HG02973 (cell line): Measurements from ENCODE around the gene KCNN3.

Source experiments
- ATAC-seq: cut with Tn5 transposase; IDR thresholded peaks from one replicate; pipeline ENCODE4 v1.9.1; 2021; ENCODE audit warnings: moderate library complexity; ENCODE audit not compliant: unreplicated experiment

Gene KCNN3

DNA sequence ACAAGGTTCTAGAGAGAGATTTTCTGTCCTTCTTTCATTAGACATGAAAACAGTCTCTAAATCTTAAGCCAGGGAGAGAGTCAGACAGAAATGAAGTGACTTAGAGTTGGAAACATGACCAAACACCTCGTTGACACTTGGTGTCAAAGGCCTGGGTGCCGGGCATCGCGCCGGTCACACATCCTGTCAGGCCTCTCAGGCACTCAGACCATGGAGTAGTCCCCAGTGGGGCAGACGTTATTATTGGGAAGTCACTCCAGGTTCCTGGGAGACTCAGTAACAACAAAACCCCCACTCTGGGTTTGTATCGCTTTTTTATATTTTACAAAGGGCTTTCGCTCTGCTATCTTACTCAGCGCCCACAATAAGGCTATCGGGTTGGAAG lies 25.8 kb downstream of the KCNN3 start:
- ATAC-seq, result no peak

DNA sequence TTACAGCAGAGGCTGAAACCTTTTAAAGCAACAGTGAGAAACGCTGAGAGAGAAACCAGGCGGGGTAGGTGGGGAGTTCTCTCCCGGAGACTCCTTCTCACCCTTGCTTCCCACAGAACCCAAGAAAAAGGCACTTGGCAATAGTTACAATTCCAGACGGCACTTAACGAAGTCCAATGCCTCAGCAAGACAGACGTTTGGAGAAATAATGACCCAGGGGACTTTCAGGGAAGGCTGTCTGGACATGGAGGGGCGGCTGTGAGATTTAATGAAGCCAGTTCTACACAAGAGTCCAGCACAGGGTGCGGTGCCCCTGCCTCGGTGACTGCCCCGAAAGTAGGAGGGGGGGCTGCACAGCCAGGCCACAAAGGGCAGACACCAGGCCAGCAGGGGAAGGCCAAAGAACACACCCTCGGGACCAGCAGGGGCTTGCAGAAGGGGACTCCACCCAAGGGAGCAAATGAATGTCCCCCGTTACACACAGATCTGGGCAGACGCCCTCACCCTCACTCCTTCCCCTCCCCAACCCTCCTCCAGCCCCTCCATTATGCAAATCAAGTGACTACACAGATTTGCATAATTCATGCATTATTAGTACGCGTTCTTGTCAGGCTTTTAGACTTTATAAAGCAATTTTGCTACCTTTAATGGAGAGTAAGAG lies 26.3 kb downstream of the KCNN3 start:
- ATAC-seq, result no peak

DNA sequence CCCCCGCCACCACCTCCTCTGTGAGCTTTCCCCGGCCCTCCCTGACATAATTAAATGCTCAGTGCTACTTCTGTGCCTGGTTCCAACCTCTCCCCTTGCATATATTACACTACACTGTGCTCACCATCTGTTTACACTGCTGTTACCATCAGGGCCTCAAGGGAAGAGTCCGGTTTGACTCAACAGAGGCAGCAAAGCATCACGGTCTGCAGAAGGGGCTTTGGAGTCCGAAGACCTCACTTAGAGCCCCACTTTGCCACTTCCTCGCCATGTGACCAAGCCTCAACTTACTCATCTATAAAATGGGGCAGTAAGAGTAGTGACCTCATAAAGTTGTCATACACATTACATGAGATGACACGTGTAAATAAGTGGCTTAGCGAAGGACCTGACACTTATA lies 27.4 kb downstream of the KCNN3 start:
- ATAC-seq, result no peak

DNA sequence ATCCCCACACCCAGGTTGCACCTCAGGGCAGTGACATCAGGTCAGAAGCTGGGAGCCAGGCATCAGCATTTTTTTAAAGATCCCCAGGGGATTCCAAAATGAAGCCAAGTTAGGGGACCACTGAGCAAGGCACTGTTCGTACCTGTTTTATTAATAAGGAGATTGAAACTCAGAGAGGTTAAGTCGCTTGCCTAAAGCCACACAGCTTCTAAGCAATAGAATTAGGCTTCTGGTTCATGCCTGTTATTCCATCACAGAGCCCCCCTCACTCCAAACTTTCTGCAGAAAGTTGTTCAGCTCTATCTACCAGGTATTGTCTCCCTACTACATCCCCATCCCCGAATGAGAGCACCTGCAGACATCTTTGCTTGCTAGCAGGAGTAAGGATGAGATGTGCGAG lies 28.7 kb downstream of the KCNN3 start:
- no peak for ATAC-seq

DNA sequence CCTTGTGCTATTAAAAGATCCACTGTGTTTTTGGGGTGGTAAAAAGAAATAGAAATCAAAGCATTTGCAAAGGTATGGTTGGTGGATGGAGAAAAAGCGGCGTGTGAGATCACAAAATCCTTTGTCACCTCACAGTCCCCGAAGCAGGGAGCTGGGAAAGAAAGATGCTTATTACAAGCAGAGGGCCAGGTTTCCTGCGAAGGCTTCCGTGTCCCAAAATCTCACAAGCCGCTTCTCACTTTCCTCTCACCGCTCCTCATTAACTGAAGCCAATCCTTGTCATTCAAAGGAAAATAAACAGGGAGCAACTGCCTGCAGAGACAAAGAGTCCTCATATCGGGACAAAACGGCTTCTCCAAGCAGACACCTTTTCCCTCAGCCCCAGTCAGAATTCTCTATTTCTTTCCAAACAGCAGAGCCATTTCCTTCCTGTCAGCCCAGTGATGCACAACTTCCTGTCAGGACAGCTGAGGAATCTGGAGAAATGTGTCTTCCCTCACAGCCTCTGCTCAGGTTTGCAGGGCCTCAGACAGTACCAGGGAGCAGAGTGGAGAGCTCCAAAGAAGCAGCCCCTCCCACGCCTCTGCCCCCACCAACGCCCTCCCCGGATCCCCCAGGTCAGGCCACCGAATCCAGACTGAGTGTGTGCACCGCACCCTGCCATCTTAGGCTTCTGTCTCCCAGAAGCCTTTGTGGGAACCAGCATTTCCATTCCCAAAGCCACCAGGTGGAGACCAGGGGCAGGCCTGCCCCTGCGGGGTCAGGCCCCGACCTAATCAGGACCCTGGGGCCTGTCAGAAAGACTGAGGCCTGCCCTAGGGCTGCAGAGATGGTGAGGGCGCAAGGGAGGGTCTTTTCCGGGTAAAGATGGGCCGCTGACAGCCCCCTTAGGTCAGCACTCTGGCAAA lies 29.6 kb downstream of the KCNN3 start:
- no peak for ATAC-seq

DNA sequence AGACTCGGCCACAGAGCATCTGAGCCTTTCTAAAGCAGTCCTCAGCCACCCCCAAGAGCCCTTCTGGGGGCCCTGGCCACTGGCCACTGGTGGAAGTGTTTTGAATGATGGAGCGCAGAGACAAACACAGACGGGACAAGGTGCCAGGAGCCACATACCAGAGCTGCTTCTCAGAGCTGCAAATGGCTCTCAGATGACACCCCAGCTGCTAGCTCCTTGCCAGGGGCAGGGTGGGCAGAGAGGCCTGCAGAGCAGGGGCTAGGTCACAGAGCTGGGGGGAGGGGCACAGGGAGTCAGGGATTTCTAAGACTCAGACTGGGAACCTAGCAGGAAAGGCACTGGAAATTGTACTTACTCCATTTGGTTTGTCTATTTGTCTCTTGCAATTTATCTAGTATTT lies 30.4 kb downstream of the KCNN3 start:
- no peak for ATAC-seq

DNA sequence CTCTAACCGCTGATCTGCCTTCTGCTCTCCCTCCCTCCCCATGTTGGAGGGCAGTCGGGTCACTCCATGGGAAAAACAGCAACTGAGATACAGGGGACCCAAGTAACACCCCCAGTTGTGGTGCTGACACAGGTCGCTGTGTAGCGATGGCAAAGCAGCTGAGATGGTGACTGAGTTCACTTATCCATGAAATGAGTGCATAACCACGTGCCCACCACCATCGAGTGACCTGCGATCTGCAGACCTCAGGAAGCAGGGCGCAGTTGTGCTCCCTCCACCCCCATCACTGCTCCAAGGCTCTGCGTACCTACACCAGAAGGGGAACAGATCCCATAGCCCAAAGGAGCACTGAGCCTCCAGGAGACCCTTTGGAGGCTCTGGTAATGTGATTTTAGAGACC lies 31.1 kb downstream of the KCNN3 start:
- ATAC-seq, result no peak

DNA sequence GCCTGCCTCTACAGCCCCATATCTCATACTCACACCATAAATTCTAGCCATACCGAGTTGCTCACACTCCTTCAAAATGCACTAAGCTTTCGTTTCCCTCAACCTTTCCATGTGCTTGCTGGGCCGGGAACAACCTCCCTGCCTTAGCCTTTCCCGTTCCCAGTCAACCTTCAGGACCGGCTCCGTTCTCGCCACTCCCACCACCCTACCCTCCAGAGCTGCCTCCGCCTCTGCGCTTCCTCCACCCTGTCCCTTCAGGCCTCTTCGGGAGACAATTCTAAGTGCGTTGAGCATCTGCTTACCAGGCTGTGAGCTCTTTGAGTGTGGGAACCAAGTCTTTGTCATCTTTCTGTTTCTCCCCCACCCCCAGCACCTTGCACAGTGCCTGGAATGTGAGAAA lies 31.6 kb downstream of the KCNN3 start:
- ATAC-seq, result no peak

DNA sequence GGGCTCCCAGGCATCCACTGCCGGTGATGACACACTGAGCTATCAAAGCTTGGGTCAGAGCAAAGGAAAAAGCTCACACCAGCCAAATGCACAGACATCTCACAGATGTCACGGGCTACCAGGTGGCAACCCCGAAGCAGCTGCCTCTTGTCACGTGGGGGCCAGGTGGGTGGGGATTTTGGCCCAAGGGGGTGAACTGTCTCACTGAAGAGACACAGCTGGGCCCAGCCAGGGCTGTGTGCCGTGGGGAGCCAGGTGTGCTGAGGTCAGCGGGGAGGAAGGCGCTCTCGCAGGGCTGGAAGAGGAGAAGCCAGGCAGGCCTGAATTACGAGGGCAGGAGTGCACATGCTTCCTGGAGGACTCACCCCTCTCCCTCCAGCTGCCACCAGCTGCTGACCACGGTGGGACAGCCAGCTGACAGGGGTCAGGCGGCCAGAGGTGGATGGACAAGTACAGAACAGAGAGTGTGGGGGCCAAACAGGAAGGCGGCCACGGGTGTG lies 32.4 kb downstream of the KCNN3 start:
- peak; percentile 50 for ATAC-seq

DNA sequence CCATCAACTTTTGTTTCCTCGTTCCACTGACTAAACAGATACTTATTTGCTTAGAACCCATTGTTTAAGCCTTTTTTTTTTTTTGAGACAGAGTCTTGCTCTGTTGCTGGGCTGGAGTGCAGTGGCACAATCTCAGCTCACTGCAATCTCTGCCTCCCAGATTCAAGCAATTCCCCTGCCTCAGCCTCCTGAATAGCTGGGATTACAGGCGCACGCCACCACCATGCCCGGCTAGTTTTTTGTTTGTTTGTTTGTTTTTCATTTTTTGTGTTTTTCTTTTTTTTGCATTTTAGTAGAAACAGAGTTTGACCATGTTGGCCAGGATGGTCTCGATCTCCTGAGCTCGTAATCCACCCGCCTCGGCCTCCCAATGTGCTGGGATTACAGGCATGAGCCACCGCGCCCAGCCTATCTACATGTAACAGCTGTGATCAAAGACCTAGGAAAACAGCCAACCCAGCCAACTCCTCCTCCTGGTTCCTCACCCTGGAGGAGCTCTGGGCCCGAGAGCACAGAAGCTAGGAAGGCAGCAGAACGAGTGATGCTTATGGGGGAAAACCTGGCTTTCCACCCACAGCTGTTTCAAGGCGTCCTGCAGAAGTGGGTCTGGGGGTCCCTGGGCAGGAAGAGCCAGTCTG lies 32.9 kb downstream of the KCNN3 start:
- no peak for ATAC-seq

DNA sequence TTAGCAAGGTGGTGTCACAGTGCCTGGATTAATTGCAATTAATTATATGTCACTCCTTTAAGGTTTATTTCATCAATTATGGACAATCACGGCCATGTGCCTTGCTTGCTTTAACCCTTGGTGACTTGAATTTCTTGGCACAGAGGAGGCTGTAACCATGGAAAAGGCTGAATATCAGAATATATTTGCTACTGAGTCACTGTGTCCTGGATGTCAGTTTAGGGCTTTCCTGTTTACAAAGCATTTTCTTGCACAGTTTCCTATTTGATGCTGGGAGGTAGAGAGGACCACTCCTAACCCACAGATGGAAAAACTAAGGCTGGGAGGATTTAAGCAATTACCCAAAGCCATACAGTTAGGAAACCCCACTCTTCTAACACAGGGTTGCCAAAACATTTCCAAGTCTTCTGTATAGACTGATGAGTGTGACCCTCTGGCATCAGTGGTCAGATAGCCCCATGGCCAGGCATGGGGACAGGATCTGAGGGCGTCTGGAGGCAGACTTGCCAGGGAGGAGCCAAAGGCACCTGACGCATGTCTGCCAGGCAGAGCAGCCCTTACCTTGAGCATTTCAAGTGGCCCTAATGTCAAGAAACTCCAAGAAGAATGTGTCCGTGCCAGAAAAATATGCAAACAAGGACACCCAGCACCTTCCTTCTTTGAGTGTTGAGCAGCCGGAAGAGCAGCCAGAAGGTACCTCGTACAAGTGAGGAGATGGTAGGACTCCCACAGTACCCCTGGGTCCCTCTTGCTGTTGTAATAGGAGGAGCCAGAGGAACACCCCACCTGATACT lies 34.4 kb downstream of the KCNN3 start:
- no peak for ATAC-seq

DNA sequence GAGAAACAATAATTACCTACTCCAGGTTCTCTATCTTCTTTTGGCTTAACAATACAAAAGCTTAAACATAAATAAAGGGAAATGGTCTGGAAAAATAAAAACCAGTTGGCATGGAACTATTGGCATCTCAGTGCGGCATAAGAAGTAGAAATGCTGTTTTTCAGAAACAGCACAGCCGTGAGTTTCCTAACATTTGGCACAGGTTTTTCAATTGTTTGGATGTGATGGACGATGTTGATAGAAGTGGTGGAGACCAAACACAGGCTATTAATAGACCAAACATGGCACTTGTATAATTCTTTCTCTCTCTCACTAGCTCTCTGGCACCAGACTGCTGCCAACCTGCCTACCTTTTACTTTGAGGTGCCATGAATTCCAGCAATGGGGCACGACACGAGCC lies 36.2 kb downstream of the KCNN3 start:
- ATAC-seq, result no peak

DNA sequence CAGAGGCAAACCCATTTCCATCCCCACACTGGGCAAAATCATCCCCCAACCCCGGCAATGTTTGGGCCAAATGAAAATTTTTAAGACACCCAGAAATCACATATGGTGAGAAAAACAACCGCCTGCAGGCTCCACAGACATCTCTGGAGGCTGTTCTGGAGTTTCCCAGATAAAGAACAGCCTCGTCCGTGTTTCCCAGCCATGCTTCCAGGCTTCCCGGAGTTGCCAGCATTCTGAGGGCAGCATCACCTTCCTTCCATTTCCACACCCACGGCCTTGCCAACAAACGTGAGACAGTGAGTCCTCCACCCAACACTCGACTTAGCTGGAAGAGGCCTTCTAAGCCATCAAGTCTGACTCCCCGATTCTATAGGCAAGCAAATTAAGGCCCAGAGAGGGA lies 36.9 kb downstream of the KCNN3 start:
- ATAC-seq, result no peak

DNA sequence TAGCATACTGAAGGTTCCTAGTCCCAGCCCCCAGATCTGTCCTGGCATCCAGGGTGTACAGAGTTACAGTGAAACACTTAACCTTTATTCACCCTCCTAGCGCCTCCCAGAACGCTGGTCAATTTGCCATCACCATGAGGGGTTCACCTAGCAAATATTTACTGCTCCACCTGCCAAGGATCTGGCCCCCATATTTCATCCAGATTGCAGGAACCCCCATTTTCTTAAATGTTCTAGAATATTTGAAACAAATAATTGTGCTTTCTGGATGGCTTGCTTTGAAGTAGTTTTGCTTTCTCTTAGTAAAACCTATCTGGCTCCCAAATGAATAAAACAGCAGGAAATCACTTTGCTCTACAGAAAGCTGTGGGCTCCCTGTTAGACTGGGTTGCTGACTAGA lies 37.7 kb downstream of the KCNN3 start:
- ATAC-seq, result no peak

DNA sequence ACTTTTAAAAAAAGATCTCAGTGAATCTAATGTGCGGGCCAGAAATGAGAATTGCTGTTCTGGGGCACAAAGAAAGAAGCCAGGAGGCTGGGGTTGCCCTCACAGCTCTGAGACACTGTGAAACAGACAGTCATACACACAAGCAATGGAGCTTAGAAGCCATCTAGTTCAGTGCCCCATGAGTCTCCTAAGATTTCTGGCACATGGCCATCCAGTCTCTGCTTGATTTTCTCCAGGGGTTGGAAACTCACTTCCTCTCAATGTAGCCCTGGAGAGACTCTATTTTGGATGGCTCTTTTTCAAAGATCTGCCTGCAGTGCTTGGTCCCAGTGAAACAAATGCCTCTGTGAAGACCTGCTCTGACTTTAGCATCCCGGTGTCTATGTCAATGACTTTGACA lies 38.6 kb downstream of the KCNN3 start:
- ATAC-seq, result no peak

DNA sequence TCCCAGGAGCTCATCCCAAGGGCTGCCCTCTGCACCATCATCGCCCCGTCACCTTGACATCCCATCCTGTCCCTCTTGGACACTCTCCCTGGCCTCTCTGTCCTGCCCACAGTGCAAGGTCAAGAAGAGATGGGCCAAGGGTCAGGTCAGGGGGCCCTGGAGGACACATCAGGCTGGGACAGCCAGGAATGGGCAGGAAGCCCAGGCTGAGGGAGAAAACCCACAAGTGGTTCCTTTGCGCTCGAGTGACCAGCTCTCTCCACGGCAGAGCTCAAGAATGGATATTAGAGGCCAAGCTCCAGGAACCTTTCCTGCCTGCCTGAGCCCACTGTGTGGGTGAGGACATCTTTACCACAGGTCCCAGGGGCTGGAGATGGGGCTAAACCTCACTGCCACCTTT lies 41.0 kb downstream of the KCNN3 start:
- no peak for ATAC-seq

DNA sequence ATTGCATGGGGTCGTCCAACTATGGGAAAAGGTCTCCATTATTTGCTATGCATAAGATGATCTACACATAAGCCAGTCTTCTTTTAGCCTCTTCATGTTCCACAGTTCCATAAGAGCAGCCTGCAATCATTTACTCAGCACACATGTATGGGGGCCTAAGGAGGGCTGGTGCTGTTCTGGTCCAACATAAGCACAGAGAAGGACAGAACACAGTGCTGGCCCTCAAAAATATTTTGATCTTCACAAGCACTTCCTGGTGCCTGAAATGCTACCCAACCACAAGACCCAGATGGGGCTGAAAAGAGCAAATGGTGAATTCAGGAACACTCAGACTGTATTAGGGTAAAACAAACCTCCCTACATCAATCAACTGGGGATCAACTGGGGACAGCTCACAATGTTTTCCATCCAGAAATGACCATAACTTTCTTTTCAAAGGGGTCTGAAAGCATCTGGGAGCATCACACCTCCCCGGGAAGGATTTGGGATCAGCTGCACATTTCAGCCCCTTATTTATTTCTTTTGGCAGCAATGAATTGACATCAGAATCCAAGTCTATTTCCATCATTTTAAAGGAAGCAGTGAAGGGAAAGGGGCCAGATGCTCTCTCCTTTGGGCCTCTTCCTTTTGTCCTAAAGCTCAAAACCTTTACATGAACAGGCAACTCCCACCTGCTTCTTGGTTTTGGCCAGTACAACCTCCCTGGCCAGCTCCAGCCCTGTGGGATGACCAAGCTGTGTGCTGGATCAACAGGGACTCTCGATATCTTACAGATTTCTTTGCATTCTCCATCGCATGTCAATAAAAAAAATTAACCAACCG lies 45.7 kb downstream of the KCNN3 start:
- ATAC-seq, result no peak

DNA sequence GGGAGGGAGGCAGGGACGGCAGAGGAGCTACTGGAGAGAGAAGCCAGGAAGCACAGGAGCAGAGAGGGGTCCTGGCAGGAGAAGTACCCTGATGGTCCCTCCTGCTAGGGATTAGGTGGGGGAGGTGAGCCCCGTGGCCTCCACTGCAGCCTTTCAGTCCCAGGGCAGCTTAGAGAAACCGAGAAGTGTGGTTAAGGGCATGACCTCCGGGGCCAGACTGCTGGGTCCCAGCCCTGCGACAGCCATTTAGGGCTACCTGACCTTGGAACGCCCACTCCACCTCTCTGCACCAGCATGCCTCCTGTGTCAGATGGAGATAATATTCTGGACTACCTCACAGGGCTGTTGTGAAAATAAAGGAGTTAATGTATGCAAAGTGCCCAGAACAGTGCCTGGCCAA lies 47.4 kb downstream of the KCNN3 start:
- no peak for ATAC-seq

DNA sequence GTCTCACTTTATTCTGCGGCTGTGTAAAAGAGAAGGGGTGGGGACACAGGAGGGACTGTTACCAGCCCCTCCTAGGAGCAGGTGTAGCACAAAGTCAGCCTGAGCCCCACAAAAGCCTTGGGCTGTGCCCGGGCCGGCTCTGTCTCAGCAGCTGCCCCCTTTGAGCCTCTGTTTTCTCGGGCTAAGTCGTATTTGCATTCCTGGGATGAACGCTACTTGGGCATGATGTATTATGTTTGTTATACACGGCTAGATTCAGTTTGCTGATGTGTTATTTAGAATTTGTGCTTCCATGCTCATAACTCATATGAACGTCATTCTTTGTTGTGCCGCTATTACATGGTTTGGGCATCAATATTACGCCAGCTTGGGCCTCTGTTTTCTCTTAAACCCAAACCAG lies 47.8 kb downstream of the KCNN3 start:
- no peak for ATAC-seq

DNA sequence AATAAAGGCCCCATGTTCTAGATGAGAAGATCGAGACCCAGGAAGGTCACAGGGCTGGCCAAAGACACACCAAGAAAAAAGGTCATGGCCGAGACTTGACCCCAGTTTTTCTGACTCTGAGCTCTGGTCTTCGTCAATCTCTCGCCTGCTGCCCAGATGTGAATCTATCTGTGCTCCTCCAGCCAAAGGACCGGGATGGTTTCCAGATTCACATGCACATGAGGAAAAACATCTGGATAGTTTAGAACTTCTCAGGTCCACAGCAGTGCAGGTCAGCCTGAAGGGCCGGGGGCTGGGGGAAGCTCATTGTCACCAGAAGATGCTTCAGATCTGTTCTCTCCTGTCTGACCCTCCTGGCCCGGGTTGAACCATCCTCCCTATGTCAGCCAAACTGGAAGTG lies 49.0 kb downstream of the KCNN3 start:
- ATAC-seq, result no peak
